SU-DHL-6 (cell line): ENCODE data around the gene DHX30.

Experiments
- CTCF ChIP-seq: fragments of 200-600 bp; sonication (generic); IDR thresholded peaks from one replicate; pipeline ENCODE4 v1.5.1; 2017; ENCODE audit warnings: antibody characterized with exemption, mild to moderate bottlenecking, low read length, moderate library complexity; ENCODE audit not compliant: insufficient read depth, poor library complexity, severe bottlenecking
- EZH2phosphoT487 ChIP-seq: fragments of 200-600 bp; sonication (generic), shearing (Covaris generic); conservative IDR thresholded peaks from 2 replicates; pipeline ENCODE4 v1.6.1; 2018; ENCODE audit warnings: mild to moderate bottlenecking, antibody characterized with exemption, low read length, moderate library complexity, mixed read lengths

DNA sequence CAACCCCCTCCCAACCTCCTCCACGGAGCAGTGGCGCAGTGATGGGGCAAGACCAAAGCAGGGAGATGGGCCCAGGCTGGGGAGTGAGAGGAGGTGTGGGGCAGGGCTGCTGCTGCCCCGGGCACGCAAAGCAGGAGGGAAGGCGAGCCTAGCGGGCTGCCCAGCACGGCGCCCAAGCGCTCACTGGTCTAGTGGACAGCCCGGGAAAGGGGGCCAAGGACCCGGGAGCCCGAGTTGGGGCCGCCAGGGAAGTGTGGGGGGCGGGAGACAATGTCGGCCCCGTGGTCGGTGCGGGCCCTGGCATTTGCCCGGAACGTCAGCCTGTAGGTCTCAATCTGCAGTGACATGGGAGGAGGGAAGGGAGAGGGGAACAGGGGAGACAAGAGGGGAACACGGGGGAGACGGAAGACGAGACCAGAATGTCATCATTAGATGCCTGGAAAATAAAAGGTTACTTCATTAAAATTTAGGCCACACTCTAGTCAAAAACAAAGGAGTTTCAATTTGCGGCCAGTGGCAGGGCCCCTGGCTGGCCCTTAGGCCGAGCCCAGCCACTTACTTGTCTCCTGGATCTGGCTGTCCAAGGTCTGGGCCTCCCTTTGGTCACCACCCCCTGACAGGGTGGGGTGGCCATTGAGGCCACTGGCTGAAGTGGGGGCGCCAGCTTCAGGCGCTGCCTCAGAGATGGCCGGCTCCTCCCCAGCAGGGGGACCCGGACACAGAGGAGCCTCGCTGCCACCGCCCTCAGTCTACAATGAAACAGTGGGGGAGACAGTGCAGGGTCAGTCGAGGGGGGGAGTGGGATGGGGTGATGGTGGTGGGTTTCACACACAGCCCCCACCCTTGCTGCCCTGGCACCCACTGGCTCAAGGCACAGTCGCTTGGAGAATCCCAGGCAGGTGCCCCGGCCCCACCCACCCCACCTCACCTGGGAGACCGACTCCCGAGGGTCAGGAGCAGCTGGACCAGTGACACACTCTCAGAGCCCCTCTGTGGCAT lies 50.0 kb downstream of the DHX30 start:
- TF ChIP-seq CTCF (no peak), EZH2phosphoT487 (no peak)
